Spinal cord (tissue), 10 donors: ENCODE results near the gene SH3BGRL2. TPM values are rescaled to one million over a fixed set of nuclear protein-coding genes. Genes with fewer than 3 reads are reported as not detected.

Source experiments
- DNase-seq, 6 donors: peaks; one replicate each; pipeline versions ENCODE4 v3.0.0 to v3.0.0-alpha.2; 2013 to 2015; ENCODE audit warnings: low spot score in 6 of 6, low read depth in 4 of 6
- H3K27ac ChIP-seq: one replicate; pipeline ENCODE4 v1.5.1; 2013; ENCODE audit warnings: low read depth, low read length, control low read depth
- H3K27me3 ChIP-seq: one replicate; pipeline ENCODE4 v1.6.1; 2013; ENCODE audit warnings: low read length; ENCODE audit not compliant: control insufficient read depth, insufficient read depth
- H3K36me3 ChIP-seq: one replicate; pipeline ENCODE4 v1.6.1; 2013; ENCODE audit warnings: low read length; ENCODE audit not compliant: control insufficient read depth, insufficient read depth
- H3K4me1 ChIP-seq: one replicate; pipeline ENCODE4 v1.6.1; 2013; ENCODE audit warnings: low read length; ENCODE audit not compliant: control insufficient read depth, insufficient read depth
- H3K4me3 ChIP-seq: one replicate; pipeline ENCODE4 v1.5.1; 2013; ENCODE audit warnings: low read depth, low read length, control low read depth
- H3K9me3 ChIP-seq: one replicate; pipeline ENCODE4 v1.6.1; 2013; ENCODE audit warnings: low read length; ENCODE audit not compliant: control insufficient read depth, insufficient read depth
- WGBS: methylation state at CpG from one replicate; pipeline ENCODE4 v1.1.5; 2013; ENCODE audit warnings: missing lambda C conversion rate; ENCODE audit not compliant: insufficient coverage; 5-methylcytosine and 5-hydroxymethylcytosine counted together
- polyA plus RNA-seq, 2 donors: library from polyadenylated mRNA; unstranded; fragments of 120-200 nt; gene quantifications; one replicate each; pipeline ENCODE4 v1.2.1, GENCODE V29; 2013; ENCODE audit not compliant: insufficient read length in 2 of 2
- total RNA-seq, 2 donors: library from RNA; depleted of rRNA in 1 of 2; stranded (reverse); fragments of 120-200 nt in 1 of 2; fragments of >200 nt in 1 of 2; gene quantifications; one replicate each; pipeline versions ENCODE4 v1.2.3 to v1.2.4, GENCODE V29; 2013 to 2014
- donor health status: healthy.

SH3BGRL2 gene
- total and polyA plus RNA-seq, 4 donors, result 23.8 to 55.9 (median 29.7) TPM

GRCh38 chr6:79684876-79685275 lies 53.7 kb downstream of the SH3BGRL2 start:
- Histone ChIP-seq H3K4me1 (peaks cover 5% of the 10 kb centered on the region), H3K4me3 (no peak overlapping the region), H3K27ac (no peak overlapping the region), H3K9me3 (no peaks in the 10 kb centered on the region), H3K27me3 (no peaks in the 10 kb centered on the region), H3K36me3 (no peaks in the 10 kb centered on the region)
- WGBS, result no CpG with 5 or more reads among the region's 1 CpG
- peak in 1 of 6 donors; percentile 55 for DNase-seq

GRCh38 chr6:79686707-79687309 lies 55.7 kb downstream of the SH3BGRL2 start:
- H3K9me3 ChIP-seq, result no peaks in the 10 kb centered on the region
- no peak for DNase-seq
- no peaks in the 10 kb centered on the region for H3K27me3 ChIP-seq
- H3K27ac ChIP-seq, result no peak overlapping the region
- peaks cover 5% of the 10 kb centered on the region for H3K4me1 ChIP-seq
- H3K4me3 ChIP-seq, result no peak overlapping the region
- WGBS, result 66% methylated on average over 2 of the region's 3 CpGs
- no peaks in the 10 kb centered on the region for H3K36me3 ChIP-seq

DNA sequence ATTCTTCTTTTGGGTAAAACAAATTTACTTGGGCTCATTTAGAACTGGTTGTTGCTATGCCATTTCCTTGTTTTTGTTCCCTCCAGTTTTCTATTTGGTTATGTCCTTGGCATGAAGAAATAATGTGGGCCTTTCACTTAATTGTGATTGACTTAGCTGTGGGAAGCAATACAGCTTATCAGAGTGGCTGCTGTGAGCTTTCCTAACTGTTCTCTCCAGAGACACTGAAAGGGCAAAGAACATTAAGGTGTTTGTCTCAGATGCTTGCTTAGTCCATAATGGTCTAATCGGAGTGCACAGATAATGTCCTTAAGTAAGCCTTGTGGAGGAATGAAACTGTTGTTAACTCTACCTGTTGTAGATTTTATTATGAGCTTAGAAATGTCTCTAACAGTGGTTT lies 56.6 kb downstream of the SH3BGRL2 start:
- H3K36me3 ChIP-seq, result no peaks in the 10 kb centered on the region
- H3K4me3 ChIP-seq, result no peak overlapping the region
- peak in 2 of 6 donors; percentile 11 to 62 for DNase-seq
- H3K27me3 ChIP-seq, result no peaks in the 10 kb centered on the region
- H3K4me1 ChIP-seq, result peaks cover 5% of the 10 kb centered on the region
- WGBS, result 60% methylated on average over 1 of the region's 1 CpG
- H3K9me3 ChIP-seq, result no peaks in the 10 kb centered on the region
- no peak overlapping the region for H3K27ac ChIP-seq

DNA sequence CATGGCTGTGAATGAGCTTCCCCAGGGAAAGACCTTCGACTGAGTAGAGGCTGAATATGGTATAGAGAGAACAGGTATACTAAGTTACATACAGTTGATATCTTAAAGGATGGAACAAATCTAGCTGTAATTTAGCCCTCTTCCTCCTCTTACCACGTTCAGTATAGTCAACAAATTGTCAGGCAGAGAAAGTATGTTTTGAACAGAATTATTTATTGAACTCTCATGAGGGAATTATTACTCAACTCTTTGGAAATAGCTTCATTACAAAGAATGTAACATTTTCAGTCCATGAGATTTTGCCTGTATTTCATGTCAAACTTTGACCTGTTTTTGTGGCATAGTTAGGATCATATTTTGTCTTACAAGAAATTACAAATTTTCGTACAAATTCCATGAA lies 63.0 kb downstream of the SH3BGRL2 start:
- H3K4me3 ChIP-seq, result no peak overlapping the region
- no peak for DNase-seq
- no peaks in the 10 kb centered on the region for H3K9me3 ChIP-seq
- H3K27ac ChIP-seq, result no peak overlapping the region
- WGBS, result no CpG with 5 or more reads among the region's 3 CpGs
- no peaks in the 10 kb centered on the region for H3K27me3 ChIP-seq
- H3K36me3 ChIP-seq, result no peaks in the 10 kb centered on the region
- no peaks in the 10 kb centered on the region for H3K4me1 ChIP-seq

DNA sequence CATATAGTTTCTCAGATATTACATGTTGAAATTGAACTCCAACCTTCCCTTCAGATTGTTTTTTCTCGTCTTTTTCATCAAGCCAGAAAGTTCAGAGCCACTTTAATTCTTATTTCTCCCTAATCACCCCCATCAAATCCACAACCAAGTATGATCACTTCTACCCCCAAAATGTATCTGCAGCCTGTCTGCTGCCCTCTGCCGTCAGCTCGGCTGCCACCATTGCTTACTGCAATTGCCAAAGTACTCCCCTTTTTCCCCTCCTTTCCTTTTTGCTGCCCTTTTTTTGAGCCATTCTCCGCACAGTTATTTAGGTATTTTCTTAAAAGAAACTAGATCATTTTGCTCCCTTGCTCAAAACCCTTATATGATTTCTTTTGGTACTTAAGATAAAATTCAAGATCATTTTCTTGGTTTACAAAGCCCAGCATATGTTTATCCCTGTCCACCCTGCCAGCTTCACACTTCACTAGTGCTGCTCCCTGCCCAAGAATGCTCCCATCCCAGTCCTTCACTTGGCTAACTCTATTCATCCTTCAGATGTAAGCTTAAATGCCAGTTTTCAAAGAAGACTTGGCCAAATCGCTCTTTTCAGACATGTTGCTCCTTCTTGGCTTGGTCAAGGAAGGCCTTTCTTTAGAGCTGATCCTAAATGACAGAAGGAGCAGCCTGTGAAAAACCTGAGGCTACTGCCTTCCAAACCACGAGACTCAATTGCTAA lies 63.7 kb downstream of the SH3BGRL2 start:
- Histone ChIP-seq H3K4me3 (no peak overlapping the region), H3K27ac (no peak overlapping the region), H3K27me3 (no peaks in the 10 kb centered on the region), H3K9me3 (no peaks in the 10 kb centered on the region), H3K36me3 (no peaks in the 10 kb centered on the region), H3K4me1 (no peaks in the 10 kb centered on the region)
- 68% methylated on average over 5 of the region's 6 CpGs for WGBS
- DNase-seq, result peak in 1 of 6 donors; percentile 66

GRCh38 chr6:79697430-79697829 lies 66.3 kb downstream of the SH3BGRL2 start:
- no peak overlapping the region for H3K27ac ChIP-seq
- no peaks in the 10 kb centered on the region for H3K36me3 ChIP-seq
- DNase-seq, result no peak
- WGBS, result no CpG with 5 or more reads among the region's 4 CpGs
- H3K4me1 ChIP-seq, result no peaks in the 10 kb centered on the region
- no peaks in the 10 kb centered on the region for H3K27me3 ChIP-seq
- H3K9me3 ChIP-seq, result no peaks in the 10 kb centered on the region
- H3K4me3 ChIP-seq, result no peak overlapping the region

DNA sequence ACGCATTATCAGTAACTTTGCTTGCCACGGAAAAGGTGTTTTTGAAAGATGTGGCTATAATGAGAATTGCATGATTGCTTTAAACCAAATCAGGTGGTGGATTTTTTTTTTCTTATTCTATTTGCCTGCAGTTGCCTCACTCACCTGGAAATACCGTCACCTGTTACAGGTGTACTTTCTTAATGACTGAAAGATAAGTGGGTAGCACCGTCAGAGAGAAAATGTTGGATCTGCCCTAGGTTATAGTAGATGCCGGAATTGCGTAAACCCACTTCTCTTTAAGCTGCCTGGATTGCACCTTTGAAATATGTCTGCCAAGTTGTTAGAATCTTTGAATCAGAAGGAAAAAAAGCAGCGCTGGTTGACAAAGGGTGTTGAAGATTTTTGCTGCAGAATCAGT lies 68.5 kb downstream of the SH3BGRL2 start:
- Histone ChIP-seq H3K9me3 (no peaks in the 10 kb centered on the region), H3K27ac (no peak overlapping the region), H3K27me3 (no peaks in the 10 kb centered on the region), H3K4me1 (no peaks in the 10 kb centered on the region), H3K4me3 (no peak overlapping the region), H3K36me3 (no peaks in the 10 kb centered on the region)
- no peak for DNase-seq
- 100% methylated on average over 3 of the region's 7 CpGs for WGBS

GRCh38 chr6:79702691-79703090 lies 71.6 kb downstream of the SH3BGRL2 start:
- Histone ChIP-seq H3K4me3 (no peak overlapping the region), H3K27ac (no peak overlapping the region), H3K4me1 (no peaks in the 10 kb centered on the region), H3K36me3 (no peaks in the 10 kb centered on the region), H3K27me3 (no peaks in the 10 kb centered on the region), H3K9me3 (no peaks in the 10 kb centered on the region)
- DNase-seq, result no peak
- WGBS, result 84% methylated on average over 5 of the region's 5 CpGs

DNA sequence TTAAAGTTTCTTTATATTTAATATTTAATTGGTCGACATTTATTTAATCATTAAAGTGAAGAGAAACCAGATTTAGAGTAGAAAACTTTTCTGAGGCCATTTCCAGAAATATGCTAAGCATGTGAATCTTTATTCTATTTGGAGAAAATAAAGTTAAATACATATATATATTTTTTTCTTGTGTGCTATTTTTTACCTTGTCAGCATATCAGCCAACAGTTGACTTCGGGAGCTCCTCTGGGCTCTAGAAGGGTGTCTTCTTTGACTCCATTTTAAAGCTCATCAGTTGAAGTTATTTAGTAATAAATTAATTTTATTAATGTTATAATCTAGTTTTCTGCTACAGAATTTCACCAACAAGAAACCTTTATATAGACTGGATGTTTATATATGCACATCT lies 73.1 kb downstream of the SH3BGRL2 start:
- WGBS, result no CpG with 5 or more reads among the region's 2 CpGs
- Histone ChIP-seq H3K36me3 (no peaks in the 10 kb centered on the region), H3K27ac (no peak overlapping the region), H3K9me3 (no peaks in the 10 kb centered on the region), H3K4me1 (no peaks in the 10 kb centered on the region), H3K4me3 (no peak overlapping the region), H3K27me3 (no peaks in the 10 kb centered on the region)
- no peak for DNase-seq

DNA sequence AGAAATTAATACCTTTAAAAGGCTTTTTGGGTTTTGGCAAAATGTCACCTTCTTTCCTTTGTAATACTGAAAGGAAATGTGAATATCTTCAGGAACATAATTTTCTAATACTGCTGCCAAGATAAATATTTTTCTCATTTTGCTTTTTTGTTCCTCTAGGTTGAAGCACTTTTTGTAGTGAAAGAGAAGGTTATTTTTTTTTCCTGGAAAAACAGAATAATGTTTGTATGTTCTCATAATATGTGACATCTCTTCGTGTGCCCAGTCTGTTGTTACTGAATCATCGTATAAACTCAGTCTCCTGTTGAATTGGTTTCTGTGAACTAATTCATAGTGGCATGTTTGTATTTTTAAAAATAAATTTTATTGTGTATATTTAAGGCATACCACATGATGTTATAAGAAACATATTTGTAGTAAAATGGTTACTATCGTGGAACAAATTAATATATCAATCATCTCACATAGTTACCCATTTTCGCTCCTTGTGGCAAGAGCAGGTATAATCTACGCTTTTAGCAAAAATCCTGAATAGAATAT lies 74.4 kb downstream of the SH3BGRL2 start:
- Histone ChIP-seq H3K27me3 (no peaks in the 10 kb centered on the region), H3K9me3 (no peaks in the 10 kb centered on the region), H3K4me1 (no peaks in the 10 kb centered on the region), H3K4me3 (no peak overlapping the region), H3K36me3 (no peaks in the 10 kb centered on the region), H3K27ac (no peak overlapping the region)
- WGBS, result no CpG with 5 or more reads among the region's 5 CpGs
- DNase-seq, result no peak
